ENCODE measurements around the gene CRAT.

The CRAT gene

DNA sequence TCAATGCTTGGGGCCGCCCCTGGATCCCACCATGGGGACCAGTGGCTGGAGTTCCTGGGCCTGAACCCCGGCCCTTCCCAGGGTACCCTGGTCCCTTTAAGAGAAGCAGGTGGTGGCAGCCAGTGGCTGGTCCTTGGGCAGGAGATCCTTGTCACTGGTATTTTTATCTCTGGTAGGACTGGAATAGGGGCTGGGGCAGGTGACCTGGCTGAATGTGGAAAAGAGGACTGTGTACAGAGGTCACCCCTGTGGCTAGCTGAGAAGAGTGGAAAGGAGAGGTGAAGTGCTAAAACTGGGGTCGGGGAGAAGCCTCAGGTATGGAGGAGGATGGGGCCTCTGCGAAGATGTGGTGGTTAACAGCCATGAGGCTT lies 7.0 kb downstream of the CRAT start:
- Mint-ChIP-seq H3K27ac (no peak overlapping the region), H3K4me3 (no peak overlapping the region), H3K9me3 (no peaks in the 10 kb centered on the region), H3K27me3 (ENCODE audit: low read depth, poor library complexity) (peaks cover 6% of the 10 kb centered on the region), H3K4me1 (peaks cover 17% of the 10 kb centered on the region), H3K36me3 (ENCODE audit: low read depth) (no peaks in the 10 kb centered on the region)
- TF ChIP-seq, protein P1, sequence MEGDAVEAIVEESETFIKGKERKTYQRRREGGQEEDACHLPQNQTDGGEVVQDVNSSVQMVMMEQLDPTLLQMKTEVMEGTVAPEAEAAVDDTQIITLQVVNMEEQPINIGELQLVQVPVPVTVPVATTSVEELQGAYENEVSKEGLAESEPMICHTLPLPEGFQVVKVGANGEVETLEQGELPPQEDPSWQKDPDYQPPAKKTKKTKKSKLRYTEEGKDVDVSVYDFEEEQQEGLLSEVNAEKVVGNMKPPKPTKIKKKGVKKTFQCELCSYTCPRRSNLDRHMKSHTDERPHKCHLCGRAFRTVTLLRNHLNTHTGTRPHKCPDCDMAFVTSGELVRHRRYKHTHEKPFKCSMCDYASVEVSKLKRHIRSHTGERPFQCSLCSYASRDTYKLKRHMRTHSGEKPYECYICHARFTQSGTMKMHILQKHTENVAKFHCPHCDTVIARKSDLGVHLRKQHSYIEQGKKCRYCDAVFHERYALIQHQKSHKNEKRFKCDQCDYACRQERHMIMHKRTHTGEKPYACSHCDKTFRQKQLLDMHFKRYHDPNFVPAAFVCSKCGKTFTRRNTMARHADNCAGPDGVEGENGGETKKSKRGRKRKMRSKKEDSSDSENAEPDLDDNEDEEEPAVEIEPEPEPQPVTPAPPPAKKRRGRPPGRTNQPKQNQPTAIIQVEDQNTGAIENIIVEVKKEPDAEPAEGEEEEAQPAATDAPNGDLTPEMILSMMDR (IDR thresholded peaks at IDR 0.05), result no peak
- no peak for DNase-seq

DNA sequence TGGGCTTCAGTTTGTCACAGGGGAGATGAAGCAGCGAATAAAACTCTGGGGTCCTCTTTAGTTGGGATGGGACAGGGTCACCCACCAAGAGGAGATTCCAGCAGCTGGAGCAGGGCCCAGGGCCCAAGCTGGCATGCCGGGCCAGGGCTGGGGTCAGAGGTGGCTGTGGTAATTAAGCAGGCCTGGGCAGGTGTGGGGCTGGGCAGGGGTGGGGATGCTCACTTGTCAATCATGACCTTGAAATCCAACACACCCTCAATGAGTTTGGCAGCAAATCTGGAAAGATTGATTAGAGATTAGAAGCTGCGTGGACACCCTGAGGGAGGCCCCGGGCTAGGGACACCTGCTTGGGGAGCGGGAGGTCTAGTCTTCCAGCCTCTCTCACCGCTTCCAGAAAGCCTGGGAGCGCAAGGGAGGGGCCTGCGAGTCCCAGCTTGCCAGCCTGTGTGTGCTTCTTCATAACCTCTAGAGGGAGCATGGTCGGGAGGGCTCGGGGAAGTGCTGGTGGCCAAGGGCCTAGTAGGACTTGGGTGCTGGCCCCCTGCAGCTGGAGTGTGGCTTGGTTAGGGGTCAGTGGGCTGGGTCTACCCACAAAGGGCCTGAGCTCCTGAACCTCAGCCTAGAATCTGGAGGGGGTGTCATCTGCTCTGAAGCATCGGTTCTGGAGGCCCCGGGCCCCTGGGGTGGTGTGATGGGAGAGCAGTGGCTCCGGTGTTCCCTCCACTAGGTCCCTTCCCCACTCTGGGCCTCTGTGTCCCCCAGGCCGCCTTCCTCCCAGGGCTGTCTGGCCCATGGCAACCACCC lies 7.6 kb downstream of the CRAT start:
- H3K27me3 Mint-ChIP-seq (ENCODE audit: low read depth, poor library complexity), result peaks cover 5% of the 10 kb centered on the region
- H3K4me3 Mint-ChIP-seq, result no peak overlapping the region
- no peaks in the 10 kb centered on the region for H3K36me3 Mint-ChIP-seq (ENCODE audit: low read depth)
- H3K27ac Mint-ChIP-seq, result no peak overlapping the region
- peak; percentile 52 for DNase-seq
- TF ChIP-seq, protein P1 (IDR thresholded peaks at IDR 0.05), result peak; percentile 42
- H3K9me3 Mint-ChIP-seq, result no peaks in the 10 kb centered on the region
- peaks cover 15% of the 10 kb centered on the region for H3K4me1 Mint-ChIP-seq

DNA sequence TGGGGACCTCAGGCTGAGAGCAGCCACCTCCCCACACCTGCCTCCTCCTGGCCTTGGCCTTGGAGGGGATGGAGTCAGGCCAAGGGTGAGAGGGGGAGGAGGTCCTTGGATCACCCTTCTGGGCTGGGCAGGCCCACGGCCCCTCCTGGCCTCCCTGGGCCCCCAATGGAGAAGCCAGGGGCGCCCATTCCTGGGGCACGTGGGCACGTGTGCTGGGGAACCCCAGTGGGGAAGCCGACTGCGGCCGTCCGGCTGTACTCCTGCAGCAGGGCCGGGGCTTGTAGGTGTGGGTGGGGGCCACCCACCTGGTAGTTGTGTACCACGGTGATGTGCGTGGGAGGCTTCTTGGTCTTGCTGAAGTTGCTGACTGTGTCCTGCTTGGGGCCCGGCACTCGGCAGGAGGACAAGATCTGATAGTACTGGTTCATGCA lies 8.5 kb downstream of the CRAT start:
- Mint-ChIP-seq H3K36me3 (ENCODE audit: low read depth) (no peaks in the 10 kb centered on the region), H3K27me3 (ENCODE audit: low read depth, poor library complexity) (no peaks in the 10 kb centered on the region), H3K4me1 (peaks cover 15% of the 10 kb centered on the region), H3K4me3 (no peak overlapping the region), H3K27ac (no peak overlapping the region), H3K9me3 (no peaks in the 10 kb centered on the region)
- TF ChIP-seq, protein P1 (IDR thresholded peaks at IDR 0.05), result no peak
- no peak for DNase-seq

DNA sequence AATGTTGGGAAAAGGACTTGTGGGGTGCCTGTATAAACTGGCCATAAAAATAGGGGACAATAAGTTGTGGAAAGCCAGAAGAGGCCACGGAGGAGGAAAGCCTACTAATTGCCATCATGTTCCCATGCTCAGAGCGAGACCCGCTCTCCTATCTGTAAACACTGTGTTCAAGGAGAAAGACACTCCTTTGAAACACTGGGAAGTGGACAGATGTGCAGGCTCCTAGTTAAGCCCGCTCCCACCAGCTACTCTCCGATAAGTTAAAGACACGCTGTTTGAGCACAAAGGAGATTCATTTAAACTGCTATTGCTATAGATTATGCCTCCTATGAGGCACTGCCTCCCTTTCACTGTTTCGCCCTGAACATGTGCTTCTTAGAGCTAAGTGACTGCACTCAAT lies 9.3 kb downstream of the CRAT start:
- H3K9me3 Mint-ChIP-seq, result no peaks in the 10 kb centered on the region
- peaks cover 8% of the 10 kb centered on the region for H3K4me1 Mint-ChIP-seq
- no peak for DNase-seq
- no peaks in the 10 kb centered on the region for H3K36me3 Mint-ChIP-seq (ENCODE audit: low read depth)
- TF ChIP-seq, protein P1 (IDR thresholded peaks at IDR 0.05), result no peak
- no peaks in the 10 kb centered on the region for H3K27me3 Mint-ChIP-seq (ENCODE audit: low read depth, poor library complexity)
- H3K27ac Mint-ChIP-seq, result peak overlapping the region; percentile 71
- no peak overlapping the region for H3K4me3 Mint-ChIP-seq

DNA sequence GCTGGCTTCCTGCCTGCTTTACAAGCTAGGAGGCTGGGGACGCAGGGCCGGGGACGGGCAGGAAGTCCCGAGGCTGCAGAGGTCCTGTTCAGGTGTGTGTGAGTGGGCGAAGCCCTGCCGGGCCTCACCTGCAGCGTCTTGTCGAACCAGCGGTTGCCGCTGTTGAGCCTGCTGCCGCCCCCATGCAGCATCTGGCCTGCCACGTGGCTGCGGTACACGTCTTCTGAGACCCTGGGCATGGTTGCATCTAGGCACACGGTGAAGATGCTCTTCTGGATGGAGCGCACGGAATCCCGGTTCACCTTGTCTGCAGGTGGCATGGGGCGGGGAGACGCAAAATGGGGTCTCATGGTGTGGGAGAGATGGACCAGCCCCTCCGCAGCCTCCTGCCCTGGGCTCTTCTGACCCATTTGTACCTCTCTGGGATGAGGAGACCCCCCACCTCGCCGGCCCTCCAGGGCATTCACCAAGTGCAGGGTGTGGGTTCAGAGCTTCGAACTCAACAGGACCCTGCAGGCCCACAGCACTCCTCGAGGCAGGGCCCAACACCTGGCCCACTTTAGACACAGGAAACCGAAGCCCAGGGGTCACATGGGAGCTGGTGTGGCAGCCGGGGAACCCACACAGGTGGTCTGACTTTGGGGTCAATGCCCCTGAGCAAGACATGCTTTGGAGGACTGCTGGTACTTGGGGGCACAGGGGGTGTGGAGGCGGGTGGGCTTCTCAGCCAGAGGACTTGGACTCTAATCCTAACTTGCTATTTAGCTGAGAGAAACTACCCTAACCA lies 10.0 kb downstream of the CRAT start:
- TF ChIP-seq, protein P1 (IDR thresholded peaks at IDR 0.05), result no peak

More for the DNA sequence above, 10.0 kb downstream of the CRAT start:
- DNase-seq, result no peak
- no peaks in the 10 kb centered on the region for H3K36me3 Mint-ChIP-seq (ENCODE audit: low read depth)
- H3K27ac Mint-ChIP-seq, result peak overlapping the region; percentile 71
- peaks cover 8% of the 10 kb centered on the region for H3K4me1 Mint-ChIP-seq
- H3K9me3 Mint-ChIP-seq, result no peaks in the 10 kb centered on the region
- H3K4me3 Mint-ChIP-seq, result no peak overlapping the region
- H3K27me3 Mint-ChIP-seq (ENCODE audit: low read depth, poor library complexity), result no peaks in the 10 kb centered on the region

Data from nephron progenitor cell (in vitro differentiated cells).